PC-3 (cell line): ENCODE data around the gene BRD3. TPM values are rescaled to one million over a fixed set of nuclear protein-coding genes. Genes with fewer than 3 reads are reported as not detected.

Experiments
- ATAC-seq: fragments of 200-7000 bp; cut with Tn5 transposase; 2 replicates; pipeline ENCODE4 v1.9.1; 2020; ENCODE audit warnings: mild to moderate bottlenecking, moderate library complexity
- BruUV-seq: library from RNA; stranded (reverse); fragments of 400-500 nt; replicated peaks from 2 replicates; lab custom pipeline; 2021; lab: Mats Ljungman, UMichigan
- CTCF ChIA-PET: fragments of 300-600 bp; sonication (Branson Sonifier 250); formaldehyde crosslinking; loops from one replicate; lab custom pipeline; 2022; ENCODE audit warnings: antibody characterized with exemption; lab: Charles Lee
- POLR2A ChIA-PET: fragments of 300-600 bp; sonication (Branson Sonifier 250); formaldehyde crosslinking; loops from one replicate; lab custom pipeline; 2022; ENCODE audit warnings: antibody characterized with exemption; ENCODE audit not compliant: unreplicated experiment; lab: Charles Lee
- DNase-seq: peaks from one replicate; pipeline ENCODE4 v3.0.0-alpha.2; 2015
- H2AFZ ChIP-seq: fragments of 300-600 bp; sonication (generic); 2 replicates; pipeline ENCODE4 v1.6.0; 2016; ENCODE audit warnings: antibody characterized with exemption, low read length
- H3F3A ChIP-seq: fragments of 300-600 bp; sonication (generic); one replicate; pipeline ENCODE4 v1.6.0; 2017; ENCODE audit warnings: antibody characterized with exemption, low read length, control low read depth, mild to moderate bottlenecking; ENCODE audit not compliant: unreplicated experiment
- H3K27ac ChIP-seq: fragments of 300-600 bp; sonication (generic); 2 replicates; pipeline ENCODE4 v1.5.1; 2016; ENCODE audit warnings: mild to moderate bottlenecking, low read length
- H3K27me3 ChIP-seq: fragments of 300-600 bp; sonication (generic); 2 replicates; pipeline ENCODE4 v1.6.1; 2016; ENCODE audit warnings: low read length, mixed read lengths
- H3K36me3 ChIP-seq: fragments of 300-600 bp; sonication (generic); 2 replicates; pipeline ENCODE4 v1.6.1; 2016; ENCODE audit warnings: low read depth, mixed run types, low read length, mixed read lengths
- H3K4me1 ChIP-seq: fragments of 300-600 bp; sonication (generic); 2 replicates; pipeline ENCODE4 v1.5.1; 2016; ENCODE audit warnings: low read length; ENCODE audit not compliant: insufficient read depth
- H3K4me2 ChIP-seq: fragments of 300-600 bp; sonication (generic); 2 replicates; pipeline ENCODE4 v1.6.0; 2016; ENCODE audit warnings: low read length
- H3K4me3 ChIP-seq: fragments of 300-600 bp; sonication (generic); 2 replicates; pipeline ENCODE4 v1.5.1; 2016; ENCODE audit warnings: mild to moderate bottlenecking, low read length, mixed read lengths
- H3K79me2 ChIP-seq: fragments of 300-600 bp; sonication (generic); 2 replicates; pipeline ENCODE4 v1.6.1; 2017; ENCODE audit warnings: low read length, mixed read lengths
- H3K9ac ChIP-seq: fragments of 300-600 bp; sonication (generic); 2 replicates; pipeline ENCODE4 v1.6.0; 2016; ENCODE audit warnings: mild to moderate bottlenecking, low read length
- H3K9me2 ChIP-seq: fragments of 300-600 bp; sonication (generic); replicated peaks from 2 replicates; pipeline ENCODE4 v1.6.1; 2016; ENCODE audit warnings: mixed run types, low read length, mixed read lengths
- H3K9me3 ChIP-seq: fragments of 300-600 bp; sonication (generic); 2 replicates; pipeline ENCODE4 v1.6.1; 2016; ENCODE audit warnings: low read length, mixed read lengths
- H4K20me1 ChIP-seq: fragments of 300-600 bp; sonication (generic); 2 replicates; pipeline ENCODE4 v1.6.1; 2016; ENCODE audit warnings: low read length, mixed read lengths
- EZH2 ChIP-seq: fragments of 300-600 bp; sonication (generic); IDR thresholded peaks from one replicate; pipeline ENCODE4 v1.6.1; 2017; ENCODE audit warnings: antibody characterized with exemption, mild to moderate bottlenecking, low read length; ENCODE audit not compliant: unreplicated experiment
- EZH2phosphoT487 ChIP-seq: fragments of 300-600 bp; sonication (generic); IDR thresholded peaks from 2 replicates; pipeline ENCODE4 v1.6.1; 2018; ENCODE audit warnings: mild to moderate bottlenecking, antibody characterized with exemption, low read length, borderline replicate concordance
- intact Hi-C: fragments of 100-400 bp; cut with micrococcal nuclease; formaldehyde crosslinking; loops from 2 replicates; pipeline ENCODE4 v1.9.0; 2023
- total RNA-seq: library from RNA; depleted of rRNA; stranded (reverse); fragments of >200 nt; gene quantifications from 2 replicates; pipeline ENCODE4 v1.2.3, GENCODE V29; 2014
- TF ChIP-seq, protein P1 (sequence below): fragments of 300-600 bp; sonication (generic); conservative IDR thresholded peaks from 2 replicates; pipeline ENCODE4 v1.5.1; 2017; ENCODE audit warnings: antibody characterized with exemption, low read depth, mild to moderate bottlenecking, low read length

The BRD3 gene
- total RNA-seq, 1 experiment from 2014 or later: 5.5 TPM

GRCh38 chr9:134088063-134088725 is 20.4 kb upstream of the BRD3 start:
- intact Hi-C loops: no loop called here
- ChIA-PET CTCF (no interaction called here), POLR2A (no interaction called here)
- Histone ChIP-seq H3K27me3 (no peaks in the 10 kb centered on the region), H3K4me2 (no peak overlapping the region), H2AFZ (no peak overlapping the region), H3K79me2 (no peaks in the 10 kb centered on the region), H3K9me3 (no peaks in the 10 kb centered on the region), H3K9me2 (no peaks in the 10 kb centered on the region), H3K36me3 (no peaks in the 10 kb centered on the region), H3F3A (no peaks in the 10 kb centered on the region), H4K20me1 (no peaks in the 10 kb centered on the region), H3K4me1 (no peaks in the 10 kb centered on the region), H3K9ac (no peak overlapping the region), H3K4me3 (no peak overlapping the region), H3K27ac (no peak overlapping the region)
- DNase-seq: no peak
- ATAC-seq: no peak
- TF ChIP-seq, protein P1, sequence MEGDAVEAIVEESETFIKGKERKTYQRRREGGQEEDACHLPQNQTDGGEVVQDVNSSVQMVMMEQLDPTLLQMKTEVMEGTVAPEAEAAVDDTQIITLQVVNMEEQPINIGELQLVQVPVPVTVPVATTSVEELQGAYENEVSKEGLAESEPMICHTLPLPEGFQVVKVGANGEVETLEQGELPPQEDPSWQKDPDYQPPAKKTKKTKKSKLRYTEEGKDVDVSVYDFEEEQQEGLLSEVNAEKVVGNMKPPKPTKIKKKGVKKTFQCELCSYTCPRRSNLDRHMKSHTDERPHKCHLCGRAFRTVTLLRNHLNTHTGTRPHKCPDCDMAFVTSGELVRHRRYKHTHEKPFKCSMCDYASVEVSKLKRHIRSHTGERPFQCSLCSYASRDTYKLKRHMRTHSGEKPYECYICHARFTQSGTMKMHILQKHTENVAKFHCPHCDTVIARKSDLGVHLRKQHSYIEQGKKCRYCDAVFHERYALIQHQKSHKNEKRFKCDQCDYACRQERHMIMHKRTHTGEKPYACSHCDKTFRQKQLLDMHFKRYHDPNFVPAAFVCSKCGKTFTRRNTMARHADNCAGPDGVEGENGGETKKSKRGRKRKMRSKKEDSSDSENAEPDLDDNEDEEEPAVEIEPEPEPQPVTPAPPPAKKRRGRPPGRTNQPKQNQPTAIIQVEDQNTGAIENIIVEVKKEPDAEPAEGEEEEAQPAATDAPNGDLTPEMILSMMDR: no peak
- no peak for TF ChIP-seq EZH2
- TF ChIP-seq EZH2phosphoT487: no peak
- BruUV-seq: no TSS peak

- POLR2A ChIA-PET: no interaction called here
- no peak for TF ChIP-seq EZH2
- TF ChIP-seq, protein P1: no peak
- no peak for TF ChIP-seq EZH2phosphoT487
Measured at GRCh38 chr9:134085674-134086073, 17.8 kb upstream of the BRD3 start.

GRCh38 chr9:134083451-134083850 is 15.6 kb upstream of the BRD3 start:
- intact Hi-C loops: no loop called here
- no peaks in the 10 kb centered on the region for H3F3A ChIP-seq
- H3K4me1 ChIP-seq: no peaks in the 10 kb centered on the region
- BruUV-seq: no TSS peak
- no peaks in the 10 kb centered on the region for H4K20me1 ChIP-seq
- TF ChIP-seq EZH2: no peak
- TF ChIP-seq, protein P1: no peak
- no peak for TF ChIP-seq EZH2phosphoT487
- H2AFZ ChIP-seq: no peak overlapping the region
- H3K9me2 ChIP-seq: no peaks in the 10 kb centered on the region
- no peak overlapping the region for H3K27ac ChIP-seq
- no peaks in the 10 kb centered on the region for H3K9me3 ChIP-seq
- DNase-seq (no peak), ATAC-seq (no peak)
- H3K9ac ChIP-seq: no peak overlapping the region
- no peaks in the 10 kb centered on the region for H3K36me3 ChIP-seq
- no peaks in the 10 kb centered on the region for H3K79me2 ChIP-seq
- ChIA-PET CTCF (no interaction called here), POLR2A (no interaction called here)
- no peak overlapping the region for H3K4me3 ChIP-seq
- H3K27me3 ChIP-seq: no peaks in the 10 kb centered on the region
- H3K4me2 ChIP-seq: no peak overlapping the region

More at GRCh38 chr9:134085674-134086073, 17.8 kb upstream of the BRD3 start:
- intact Hi-C loops: no loop called here
- no peak for DNase-seq
- Histone ChIP-seq H3K4me3 (no peak overlapping the region), H2AFZ (no peak overlapping the region), H3K4me1 (no peaks in the 10 kb centered on the region), H3K4me2 (no peak overlapping the region), H3K27me3 (no peaks in the 10 kb centered on the region), H4K20me1 (no peaks in the 10 kb centered on the region), H3K9me3 (no peaks in the 10 kb centered on the region), H3K9ac (no peak overlapping the region), H3K9me2 (no peaks in the 10 kb centered on the region), H3F3A (no peaks in the 10 kb centered on the region), H3K79me2 (no peaks in the 10 kb centered on the region), H3K36me3 (no peaks in the 10 kb centered on the region), H3K27ac (no peak overlapping the region)
- CTCF ChIA-PET: no interaction called here
- BruUV-seq: no TSS peak
- no peak for ATAC-seq
